H1 (cell line): ENCODE results near the gene HYDIN. TPM values are rescaled to one million over a fixed set of nuclear protein-coding genes. Genes with fewer than 3 reads are reported as not detected.

ENCODE experiments used
- FOSL1 ChIP-seq: IDR thresholded peaks from 2 replicates; pipeline ENCODE4 v1.6.1; 2011; ENCODE audit warnings: mild to moderate bottlenecking, low read depth, low read length, moderate library complexity; ENCODE audit not compliant: insufficient read depth
- JUND ChIP-seq: IDR thresholded peaks from 2 replicates; pipeline ENCODE4 v1.6.1; 2011; ENCODE audit warnings: mild to moderate bottlenecking, improper control_type of control experiment, low read length
- RAD21 ChIP-seq, 2 experiments: IDR thresholded peaks in 1 of 2; conservative IDR thresholded peaks in 1 of 2; 2 replicates each; pipeline ENCODE4 v1.6.1; 2011; ENCODE audit warnings: low read depth in 2 of 2, low read length in 2 of 2, improper control_type of control experiment in 1 of 2, inconsistent platforms in 1 of 2, mild to moderate bottlenecking in 1 of 2, moderate library complexity in 1 of 2
- SRF ChIP-seq: IDR thresholded peaks from 2 replicates; pipeline ENCODE4 v1.6.1; 2011; ENCODE audit warnings: mild to moderate bottlenecking, low read depth, low read length, moderate library complexity
- polyA plus RNA-seq, 7 experiments: library from polyadenylated mRNA; depleted of rRNA in 3 of 7; stranded (reverse) in 5 of 7; unstranded in 2 of 7; fragments of >200 nt in 5 of 7; fragments of 200-250 nt in 2 of 7; gene quantifications; 1 replicate in 5 of 7; 2 replicates in 1 of 7; 4 replicates in 1 of 7; pipeline versions ENCODE4 v1.2.1 to v1.2.3, GENCODE V29; 2011 to 2013; ENCODE audit warnings: missing spikeins in 2 of 7, mixed read lengths in 2 of 7
- total RNA-seq: library from RNA; stranded (reverse); fragmentation: NEBNext Ultra II Directional; extraction: Animal tissue kit (Norgen Biotek cat#: 25700); gene quantifications from 2 replicates; pipeline ENCODE4 v1.2.1, GENCODE V29; 2021

Gene HYDIN
- total and polyA plus RNA-seq, 2 of the 8 experiments (the other 6 are each of a cell fraction or from before 2014, with no cell fraction given): 1.1 to 1.8 TPM

DNA sequence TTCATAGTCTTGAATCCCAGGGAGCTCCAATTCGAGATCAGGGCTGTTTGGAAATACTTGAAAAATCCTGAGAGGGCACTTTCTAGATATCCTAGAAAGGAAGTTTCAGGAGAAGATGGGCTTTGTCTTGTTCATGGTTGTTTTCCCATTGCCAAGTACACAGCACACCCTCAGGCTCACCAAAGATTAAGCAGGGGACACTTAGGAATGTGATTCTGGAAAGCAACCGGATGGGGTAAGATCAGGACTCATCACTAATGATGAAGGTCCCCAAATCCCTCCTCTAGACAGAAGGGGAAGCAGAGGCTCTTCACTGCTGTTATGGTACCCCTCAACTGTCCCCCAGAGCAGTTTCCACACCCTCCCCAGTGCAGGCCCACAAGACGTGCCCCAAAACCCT, 470.3 kb downstream of the HYDIN start (continued):
- TF ChIP-seq SRF: no peak
- no peak for TF ChIP-seq FOSL1
- no peak for TF ChIP-seq JUND
- TF ChIP-seq RAD21 (IDR thresholded peaks at IDR 0.05 in 1 of 2, conservative IDR thresholded peaks at IDR 0.05 in 1 of 2; ENCODE audit: low read depth in 2 of 2, low read length in 2 of 2): no peak
- TF ChIP-seq, all 59 proteins: peak for 0
